NCI-H345 (cell line): ENCODE results near the gene LAYN.
A peak's percentile ranks its signal among the peaks of the same experiment; 100 is the strongest.

ENCODE experiments used
- DNase-seq: peaks from one replicate; lab custom pipeline; 2025; lab: John Stamatoyannopoulos, UW

Gene LAYN

GRCh38 chr11:111596319-111596718 is 55.8 kb downstream of the LAYN start:
- DNase-seq, result no peak

GRCh38 chr11:111598148-111598547 is 57.6 kb downstream of the LAYN start:
- DNase-seq, result no peak

GRCh38 chr11:111598559-111598958 is 58.0 kb downstream of the LAYN start:
- no peak for DNase-seq

GRCh38 chr11:111601636-111601978 is 61.1 kb downstream of the LAYN start:
- DNase-seq, result no peak

GRCh38 chr11:111601979-111602864 is 61.7 kb downstream of the LAYN start, which contains the start of gene SIK2:
TSS of gene SIK2 (plus strand) at chr11:111602449. CDS start at chr11:111602564, 115 bp downstream.
- peak; percentile 98 for DNase-seq

- peak; percentile 52 for DNase-seq
These were observed 62.5 kb downstream of the LAYN start for GRCh38 chr11:111602865-111603610.

- no peak for DNase-seq
These were observed 63.2 kb downstream of the LAYN start for GRCh38 chr11:111603611-111604130.

GRCh38 chr11:111604392-111605009 is 64.0 kb downstream of the LAYN start:
- DNase-seq, result peak; percentile 33

GRCh38 chr11:111605681-111606080 is 65.2 kb downstream of the LAYN start:
- no peak for DNase-seq

- DNase-seq, result no peak
These were observed 66.5 kb downstream of the LAYN start for GRCh38 chr11:111606986-111607385.

- no peak for DNase-seq
These were observed 67.2 kb downstream of the LAYN start for GRCh38 chr11:111607751-111608150.
